CD14-positive monocyte (primary cell): Measurements from ENCODE around the gene SYT2. TPM values are rescaled to one million over a fixed set of nuclear protein-coding genes. Genes with fewer than 3 reads are reported as not detected.

Experiments used
- DNase-seq, 3 donors: peaks; one replicate each; pipeline ENCODE4 v3.0.0-alpha.2; 2011 to 2022
- H2AFZ ChIP-seq: 2 replicates; pipeline ENCODE4 v1.6.0; 2012; ENCODE audit warnings: mild to moderate bottlenecking, low read depth, low read length, inconsistent platforms; ENCODE audit not compliant: insufficient read depth, poor library complexity, severe bottlenecking
- H3K27ac ChIP-seq, 2 donors: 1 replicate in 1 of 2; 2 replicates in 1 of 2; pipeline ENCODE4 v1.5.1; 2012 to 2013; ENCODE audit warnings: low read length in 2 of 2, control low read depth in 1 of 2, inconsistent platforms in 1 of 2, low read depth in 1 of 2, mild to moderate bottlenecking in 1 of 2
- H3K27me3 ChIP-seq, 2 donors: one replicate each; pipeline versions ENCODE4 v1.6.0 to v1.6.1; 2011 to 2013; ENCODE audit warnings: low read length in 2 of 2; ENCODE audit not compliant: control insufficient read depth in 2 of 2, insufficient read depth in 2 of 2
- H3K36me3 ChIP-seq, 2 donors: replicated peaks in 1 of 2; 1 replicate in 1 of 2; 2 replicates in 1 of 2; pipeline versions ENCODE4 v1.5.1 to v1.6.1; 2012 to 2013; ENCODE audit warnings: low read length in 2 of 2, control low read depth in 1 of 2, inconsistent platforms in 1 of 2, mild to moderate bottlenecking in 1 of 2; ENCODE audit not compliant: insufficient read depth in 2 of 2, control insufficient read depth in 1 of 2
- H3K4me1 ChIP-seq, 2 donors: 1 replicate in 1 of 2; 2 replicates in 1 of 2; pipeline versions ENCODE4 v1.5.1 to v1.6.1; 2012 to 2013; ENCODE audit warnings: low read length in 2 of 2, control low read depth in 1 of 2, inconsistent platforms in 1 of 2, mild to moderate bottlenecking in 1 of 2, moderate library complexity in 1 of 2; ENCODE audit not compliant: insufficient read depth in 2 of 2, control insufficient read depth in 1 of 2
- H3K4me2 ChIP-seq: replicated peaks from 2 replicates; pipeline ENCODE3; 2012; ENCODE audit warnings: low read length, moderate library complexity, mild to moderate bottlenecking; ENCODE audit not compliant: poor library complexity, severe bottlenecking; ENCODE audit errors: extremely low read depth
- H3K4me3 ChIP-seq, 3 experiments: fragments of 200-600 bp in 1 of 3; sonication (generic) in 1 of 3; replicated peaks in 1 of 3; 1 replicate in 2 of 3; 2 replicates in 1 of 3; pipeline ENCODE4 v1.5.1; 2011 to 2013; ENCODE audit warnings: low read length in 3 of 3, mild to moderate bottlenecking in 3 of 3, control low read depth in 2 of 3, low read depth in 2 of 3, inconsistent platforms in 1 of 3, moderate library complexity in 1 of 3
- H3K79me2 ChIP-seq: 2 replicates; pipeline ENCODE4 v1.6.0; 2012; ENCODE audit warnings: mild to moderate bottlenecking, control low read depth, inconsistent platforms, low read length, moderate library complexity; ENCODE audit not compliant: insufficient read depth
- H3K9ac ChIP-seq: 2 replicates; pipeline ENCODE4 v1.6.0; 2017; ENCODE audit warnings: low read length, mild to moderate bottlenecking; ENCODE audit not compliant: insufficient read depth, poor library complexity, severe bottlenecking
- H3K9me3 ChIP-seq, 2 donors: replicated peaks in 1 of 2; 1 replicate in 1 of 2; 2 replicates in 1 of 2; pipeline versions ENCODE4 v1.5.1 to v1.6.1; 2012 to 2013; ENCODE audit warnings: low read length in 2 of 2, control low read depth in 1 of 2; ENCODE audit not compliant: control insufficient read depth in 1 of 2, insufficient read depth in 1 of 2
- H4K20me1 ChIP-seq: 2 replicates; pipeline ENCODE4 v1.6.0; 2012; ENCODE audit warnings: mild to moderate bottlenecking, low read length, control low read depth, moderate library complexity; ENCODE audit not compliant: insufficient read depth
- H3K27ac Mint-ChIP-seq, 7 donors: one replicate each; pipeline ENCODE4 v1.8.0; 2020; ENCODE audit warnings: mild to moderate bottlenecking in 7 of 7, mixed read lengths in 7 of 7, moderate library complexity in 6 of 7, inconsistent platforms in 2 of 7
- H3K27me3 Mint-ChIP-seq, 3 donors: one replicate each; pipeline ENCODE4 v1.8.0; 2021 to 2022; ENCODE audit warnings: low read depth in 3 of 3, mild to moderate bottlenecking in 3 of 3, mixed read lengths in 3 of 3, moderate library complexity in 3 of 3, inconsistent platforms in 1 of 3
- H3K36me3 Mint-ChIP-seq, 2 donors: one replicate each; pipeline ENCODE4 v1.8.0; 2020; ENCODE audit warnings: mixed read lengths in 2 of 2, inconsistent platforms in 1 of 2, mild to moderate bottlenecking in 1 of 2
- H3K4me1 Mint-ChIP-seq: one replicate; pipeline ENCODE4 v1.8.0; 2020; ENCODE audit warnings: mild to moderate bottlenecking, mixed read lengths
- H3K4me3 Mint-ChIP-seq, 2 donors: one replicate each; pipeline ENCODE4 v1.8.0; 2020; ENCODE audit warnings: mild to moderate bottlenecking in 2 of 2, mixed read lengths in 2 of 2, moderate library complexity in 1 of 2
- H3K9me3 Mint-ChIP-seq, 7 donors: one replicate each; pipeline ENCODE4 v1.8.0; 2020 to 2022; ENCODE audit warnings: mixed read lengths in 7 of 7, mild to moderate bottlenecking in 6 of 7, moderate library complexity in 6 of 7, inconsistent platforms in 2 of 7
- WGBS: methylation state at CpG from one replicate; pipeline ENCODE4 v1.1.5; 2013; ENCODE audit warnings: missing lambda C conversion rate; ENCODE audit not compliant: insufficient coverage; 5-methylcytosine and 5-hydroxymethylcytosine counted together
- intact Hi-C, 2 donors: fragments of 100-400 bp; cut with micrococcal nuclease; formaldehyde crosslinking; loops; one replicate each; pipeline versions ENCODE4 v1.15.0 to v1.15.1; 2023
- polyA plus RNA-seq, 3 donors: library from polyadenylated mRNA; depleted of rRNA in 1 of 3; unstranded in 2 of 3; stranded (reverse) in 1 of 3; fragments of 300-500 nt in 2 of 3; fragments of >200 nt in 1 of 3; fragmentation: Illumina TruSeq in 2 of 3; gene quantifications; 1 replicate in 2 of 3; 2 replicates in 1 of 3; pipeline ENCODE4 v1.2.3, GENCODE V29; 2012 to 2021
- TF ChIP-seq, protein P1 (sequence below): fragments of 200-600 bp; IDR thresholded peaks from one replicate; pipeline ENCODE4 v1.8.0; 2022; ENCODE audit warnings: antibody characterized with exemption, mild to moderate bottlenecking

Gene SYT2
- polyA plus RNA-seq, 3 donors = not detected

DNA sequence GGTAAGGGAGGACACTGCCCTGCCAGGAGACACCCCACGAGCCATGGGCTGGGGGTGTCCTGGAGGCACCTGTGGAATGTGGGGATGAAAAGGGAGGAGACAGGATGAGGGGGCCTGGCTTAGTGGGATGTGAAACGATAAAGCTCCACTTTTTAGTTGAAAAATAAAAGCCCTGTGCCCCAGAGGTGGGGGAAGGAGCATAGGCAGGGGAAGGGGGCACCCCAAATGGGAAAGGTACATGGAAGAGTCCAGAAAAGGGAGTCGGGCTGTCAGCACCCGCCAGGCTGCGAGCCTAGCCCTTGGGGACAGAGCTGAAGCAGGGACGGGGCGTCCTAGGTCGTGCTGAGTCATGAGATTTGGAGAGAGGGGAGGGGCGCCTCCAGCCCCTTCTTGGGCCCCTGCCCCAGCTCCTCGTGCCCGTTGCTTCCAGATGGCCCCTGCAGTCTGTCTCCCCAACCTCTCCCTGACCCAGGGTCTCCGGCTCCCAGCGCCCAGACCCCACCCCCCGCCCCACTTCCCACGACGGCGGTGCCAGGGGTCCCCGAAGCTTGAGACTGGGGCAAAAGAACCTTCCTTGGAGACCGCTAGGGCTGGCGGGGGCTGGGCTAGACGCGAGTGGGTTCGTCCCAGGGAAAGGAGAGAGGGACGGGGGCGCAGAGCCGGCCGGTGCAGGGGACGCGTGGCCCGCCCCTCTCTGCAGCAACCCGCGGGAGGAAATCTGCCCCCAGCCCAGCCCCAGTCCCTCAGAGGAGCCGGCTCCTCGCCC is 795 bp downstream of the SYT2 start:
- TF ChIP-seq, protein P1, sequence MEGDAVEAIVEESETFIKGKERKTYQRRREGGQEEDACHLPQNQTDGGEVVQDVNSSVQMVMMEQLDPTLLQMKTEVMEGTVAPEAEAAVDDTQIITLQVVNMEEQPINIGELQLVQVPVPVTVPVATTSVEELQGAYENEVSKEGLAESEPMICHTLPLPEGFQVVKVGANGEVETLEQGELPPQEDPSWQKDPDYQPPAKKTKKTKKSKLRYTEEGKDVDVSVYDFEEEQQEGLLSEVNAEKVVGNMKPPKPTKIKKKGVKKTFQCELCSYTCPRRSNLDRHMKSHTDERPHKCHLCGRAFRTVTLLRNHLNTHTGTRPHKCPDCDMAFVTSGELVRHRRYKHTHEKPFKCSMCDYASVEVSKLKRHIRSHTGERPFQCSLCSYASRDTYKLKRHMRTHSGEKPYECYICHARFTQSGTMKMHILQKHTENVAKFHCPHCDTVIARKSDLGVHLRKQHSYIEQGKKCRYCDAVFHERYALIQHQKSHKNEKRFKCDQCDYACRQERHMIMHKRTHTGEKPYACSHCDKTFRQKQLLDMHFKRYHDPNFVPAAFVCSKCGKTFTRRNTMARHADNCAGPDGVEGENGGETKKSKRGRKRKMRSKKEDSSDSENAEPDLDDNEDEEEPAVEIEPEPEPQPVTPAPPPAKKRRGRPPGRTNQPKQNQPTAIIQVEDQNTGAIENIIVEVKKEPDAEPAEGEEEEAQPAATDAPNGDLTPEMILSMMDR = no peak
- no peaks in the 10 kb centered on the region for H3K36me3 Mint-ChIP-seq
- Histone ChIP-seq H3K9ac (no peak overlapping the region), H3K4me2 (no peak overlapping the region), H3K4me3 (no peak overlapping the region), H3K27ac (no peak overlapping the region), H3K4me1 (no peaks in the 10 kb centered on the region), H3K27me3 (peaks cover 70 to 94% of the 10 kb centered on the region in 2 donors), H2AFZ (no peak overlapping the region), H4K20me1 (no peaks in the 10 kb centered on the region), H3K9me3 (peaks cover 0 to 23% of the 10 kb centered on the region in 2 donors), H3K36me3 (no peaks in the 10 kb centered on the region), H3K79me2 (no peaks in the 10 kb centered on the region)
- intact Hi-C loops = loop anchor here in 1 of 2 donors (10.0 kb wide), 1 partner anchor 245 kb away; no protein-coding TSS in a partner anchor
- no peak overlapping the region for H3K27ac Mint-ChIP-seq
- DNase-seq = no peak
- H3K9me3 Mint-ChIP-seq = peaks cover 0 to 9% (median 0%) of the 10 kb centered on the region in 7 donors
- peak overlapping the region in 1 of 2 donors; percentile 68 for H3K4me3 Mint-ChIP-seq
- H3K27me3 Mint-ChIP-seq = peaks cover 87 to 96% (median 90%) of the 10 kb centered on the region in 3 donors
- WGBS = 5% methylated on average over 25 of the region's 34 CpGs
- H3K4me1 Mint-ChIP-seq = peaks cover 2% of the 10 kb centered on the region

DNA sequence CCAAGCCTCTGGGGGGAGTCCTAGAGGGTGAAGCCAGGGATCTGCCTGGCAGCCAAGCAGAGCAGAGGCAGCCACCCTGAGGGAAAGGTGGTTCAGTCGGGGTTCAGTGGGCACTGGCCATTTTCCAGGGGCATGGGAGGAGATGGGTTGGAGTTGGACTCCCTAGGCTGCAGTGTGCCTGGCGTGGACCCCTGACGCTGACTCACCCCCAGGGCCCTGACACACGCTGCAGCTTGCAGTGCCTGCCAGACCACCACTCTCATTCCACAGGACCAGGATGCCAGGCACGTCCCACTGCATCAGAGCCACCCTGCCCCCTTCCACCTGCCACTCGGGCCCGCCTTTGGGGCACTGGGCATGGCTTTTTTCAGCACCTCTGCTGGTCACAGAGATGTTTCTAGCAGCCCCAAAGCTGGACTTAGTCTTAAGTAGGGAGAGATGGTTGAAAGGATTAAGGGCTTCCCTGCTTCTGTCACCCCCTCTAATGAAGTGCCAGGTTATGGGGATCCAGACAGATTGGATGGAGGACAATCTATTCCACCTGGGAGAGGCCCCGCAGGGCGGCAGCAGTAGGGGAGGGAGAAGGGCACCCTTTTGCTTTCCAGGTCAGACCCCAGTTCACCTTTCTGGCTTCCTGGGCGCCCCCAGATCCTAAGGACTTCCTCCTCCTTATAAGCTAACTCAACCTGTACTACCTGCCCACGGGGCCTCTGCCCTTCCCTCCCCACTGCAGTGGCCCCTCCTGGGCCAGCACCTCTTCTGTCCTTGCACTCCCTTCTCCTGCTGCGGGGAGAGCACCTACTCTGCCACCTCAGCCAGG is 1.6 kb downstream of the SYT2 start:
- H3K9me3 ChIP-seq = peaks cover 0 to 23% of the 10 kb centered on the region in 2 donors
- no peak overlapping the region for H3K27ac Mint-ChIP-seq
- peaks cover 91 to 99% (median 91%) of the 10 kb centered on the region in 3 donors for H3K27me3 Mint-ChIP-seq
- peaks cover 0 to 9% (median 0%) of the 10 kb centered on the region in 7 donors for H3K9me3 Mint-ChIP-seq
- no peak for DNase-seq
- H3K27ac ChIP-seq = no peak overlapping the region
- no peaks in the 10 kb centered on the region for H3K4me1 ChIP-seq
- no peak overlapping the region for H2AFZ ChIP-seq
- no peak overlapping the region for H3K4me3 ChIP-seq
- no peaks in the 10 kb centered on the region for H3K36me3 Mint-ChIP-seq
- no peak overlapping the region for H3K9ac ChIP-seq
- H3K36me3 ChIP-seq = no peaks in the 10 kb centered on the region
- 58% methylated on average over 6 of the region's 12 CpGs for WGBS
- peaks cover 2% of the 10 kb centered on the region for H3K4me1 Mint-ChIP-seq
- H4K20me1 ChIP-seq = no peaks in the 10 kb centered on the region
- H3K4me3 Mint-ChIP-seq = peak overlapping the region in 1 of 2 donors; percentile 68
- no peak overlapping the region for H3K4me2 ChIP-seq
- intact Hi-C loops = no loop called here
- no peaks in the 10 kb centered on the region for H3K79me2 ChIP-seq
- TF ChIP-seq, protein P1 = no peak
- peaks cover 70 to 95% of the 10 kb centered on the region in 2 donors for H3K27me3 ChIP-seq
